OCI-LY1 (cell line): ENCODE measurements around the gene RNF168.
"Not testable (repeated sequence)": the region's sequence is repeated elsewhere in the genome, so short reads cannot be mapped to it uniquely, and the experiment has no call there.

Experiments used
- EZH2 ChIP-seq: fragments of 200-600 bp; sonication (generic), shearing (Covaris generic); IDR thresholded peaks from 2 replicates; pipeline ENCODE4 v1.8.0; 2017; ENCODE audit warnings: borderline replicate concordance, mixed run types, mild to moderate bottlenecking, antibody characterized with exemption, low read length, moderate library complexity, mixed read lengths
- TF ChIP-seq, protein P1 (sequence below): fragments of 200-600 bp; sonication (generic), shearing (Covaris generic); IDR thresholded peaks from 2 replicates; pipeline ENCODE4 v1.5.1; 2017; ENCODE audit warnings: mild to moderate bottlenecking, antibody characterized with exemption, low read length, moderate library complexity, mixed read lengths

DNA sequence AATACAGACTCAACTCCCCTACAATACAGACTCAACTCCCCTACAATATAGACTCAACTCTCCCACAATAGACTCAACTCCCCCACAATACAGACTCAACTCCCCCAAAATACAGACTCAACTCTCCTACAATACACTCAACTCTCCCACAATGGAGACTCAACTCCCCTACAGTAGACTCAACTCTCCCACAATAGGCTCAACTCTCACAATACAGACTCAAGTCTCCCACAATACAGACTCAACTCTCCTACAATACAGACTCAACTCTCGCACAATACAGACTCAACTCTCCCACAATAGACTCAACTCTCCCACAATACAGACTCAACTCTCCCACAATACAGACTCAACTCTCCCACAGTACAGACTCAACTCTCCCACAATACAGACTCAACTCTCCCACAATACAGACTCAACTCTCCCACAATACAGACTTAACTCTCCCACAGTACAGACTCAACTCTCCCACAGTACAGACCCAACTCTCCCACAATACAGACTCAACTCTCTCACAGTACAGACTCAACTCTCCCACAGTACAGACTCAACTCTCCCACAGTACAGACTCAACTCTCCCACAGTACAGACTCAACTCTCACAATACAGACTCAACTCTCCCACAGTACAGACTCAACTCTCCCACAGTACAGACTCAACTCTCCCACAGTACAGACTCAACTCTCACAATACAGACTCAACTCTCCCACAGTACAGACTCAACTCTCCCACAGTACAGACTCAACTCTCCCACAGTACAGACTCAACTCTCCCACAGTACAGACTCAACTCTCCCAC lies 40.7 kb downstream of the RNF168 start:
- TF ChIP-seq, protein P1, sequence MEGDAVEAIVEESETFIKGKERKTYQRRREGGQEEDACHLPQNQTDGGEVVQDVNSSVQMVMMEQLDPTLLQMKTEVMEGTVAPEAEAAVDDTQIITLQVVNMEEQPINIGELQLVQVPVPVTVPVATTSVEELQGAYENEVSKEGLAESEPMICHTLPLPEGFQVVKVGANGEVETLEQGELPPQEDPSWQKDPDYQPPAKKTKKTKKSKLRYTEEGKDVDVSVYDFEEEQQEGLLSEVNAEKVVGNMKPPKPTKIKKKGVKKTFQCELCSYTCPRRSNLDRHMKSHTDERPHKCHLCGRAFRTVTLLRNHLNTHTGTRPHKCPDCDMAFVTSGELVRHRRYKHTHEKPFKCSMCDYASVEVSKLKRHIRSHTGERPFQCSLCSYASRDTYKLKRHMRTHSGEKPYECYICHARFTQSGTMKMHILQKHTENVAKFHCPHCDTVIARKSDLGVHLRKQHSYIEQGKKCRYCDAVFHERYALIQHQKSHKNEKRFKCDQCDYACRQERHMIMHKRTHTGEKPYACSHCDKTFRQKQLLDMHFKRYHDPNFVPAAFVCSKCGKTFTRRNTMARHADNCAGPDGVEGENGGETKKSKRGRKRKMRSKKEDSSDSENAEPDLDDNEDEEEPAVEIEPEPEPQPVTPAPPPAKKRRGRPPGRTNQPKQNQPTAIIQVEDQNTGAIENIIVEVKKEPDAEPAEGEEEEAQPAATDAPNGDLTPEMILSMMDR = not testable (repeated sequence)
- TF ChIP-seq EZH2 = not testable (repeated sequence)
